Stimulated activated CD8-positive, alpha-beta memory T cell treated with anti-CD3 and anti-CD28 coated beads, Interleukin-15, amount 100 ng/mL, for 24 hours (primary cell): ENCODE data around the gene KCNT2.

Source experiments
- DNase-seq: peaks from one replicate; pipeline ENCODE4 v3.0.0-alpha.2; 2020; ENCODE audit warnings: low read depth

The KCNT2 gene

DNA sequence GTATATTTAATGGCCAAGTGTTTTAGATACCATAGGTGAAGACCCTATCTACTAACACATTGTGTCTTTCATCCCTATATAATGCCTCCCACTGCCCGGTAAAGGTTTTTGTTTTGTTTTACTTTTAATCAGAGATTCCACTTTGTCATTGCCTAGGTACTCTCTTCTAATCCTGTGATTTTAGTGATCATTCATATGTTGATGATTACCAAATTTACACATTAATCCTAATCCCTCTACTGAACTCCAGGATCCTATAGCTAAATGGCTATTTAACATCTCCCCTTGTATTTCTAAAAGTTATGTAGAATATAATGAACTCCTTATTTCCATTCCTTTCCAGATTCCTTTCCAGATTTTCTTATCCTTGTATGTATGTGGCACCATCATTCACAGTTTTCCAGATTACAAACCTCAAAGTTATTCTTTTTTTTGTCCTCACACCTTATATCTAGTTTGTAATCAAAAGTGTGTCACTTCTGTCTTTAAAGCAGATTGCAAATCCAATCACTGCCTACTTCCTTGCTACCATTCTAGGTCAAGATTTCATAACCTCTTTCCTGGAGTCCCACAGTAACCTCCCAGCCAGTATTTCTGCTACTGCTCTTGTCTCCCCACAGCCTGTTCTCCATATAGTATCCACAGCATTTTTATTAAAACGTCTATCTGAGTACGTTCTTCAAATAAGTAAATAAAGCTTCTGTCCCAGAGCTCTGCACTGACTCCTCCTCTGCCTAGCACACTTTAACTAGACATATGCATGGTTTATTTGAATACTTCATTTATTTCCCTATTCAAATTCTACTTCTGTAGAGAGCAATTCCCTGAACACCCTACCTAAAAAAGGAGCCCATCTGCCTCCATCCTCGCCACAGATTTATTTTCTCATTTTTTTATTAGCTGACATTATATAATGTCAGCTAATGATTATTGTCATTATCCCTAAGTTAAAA is 157.8 kb downstream of the KCNT2 start:
- no peak for DNase-seq

DNA sequence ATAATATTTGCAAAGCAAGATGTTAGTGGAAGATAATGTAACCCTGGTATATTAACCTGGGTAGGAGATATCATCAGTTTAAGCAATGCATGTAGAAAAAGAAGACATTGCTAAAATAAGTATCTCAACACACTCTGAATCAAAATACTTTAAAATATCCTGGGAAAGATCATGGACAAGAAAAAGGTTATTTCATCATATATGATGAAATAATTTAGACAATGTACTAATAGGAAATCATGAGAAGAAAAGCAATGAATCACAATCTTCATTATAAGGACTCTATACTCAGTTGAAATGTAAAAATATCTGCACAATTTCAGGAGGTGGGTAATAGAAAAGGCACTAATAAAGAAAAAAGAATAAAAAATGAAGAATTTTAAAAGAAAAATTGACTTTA is 158.8 kb downstream of the KCNT2 start:
- DNase-seq, result no peak

DNA sequence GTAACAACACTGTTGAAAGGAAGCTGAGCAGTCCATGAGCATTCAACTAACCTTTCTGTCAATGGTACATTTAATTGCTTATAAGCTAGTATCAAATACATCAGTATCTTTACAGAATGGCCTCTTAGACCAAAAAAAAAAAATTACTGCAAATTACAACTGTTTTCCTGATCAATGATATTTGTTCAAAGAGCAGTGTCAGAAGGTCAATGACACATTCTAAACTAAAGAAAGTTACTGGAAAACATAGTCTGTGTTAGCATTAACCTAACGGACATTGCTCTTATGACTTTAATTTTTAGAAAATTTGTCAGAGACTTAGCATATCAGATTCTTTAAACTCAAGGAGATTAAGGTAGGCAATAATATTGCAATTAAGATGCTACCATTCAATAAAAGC is 162.5 kb downstream of the KCNT2 start:
- DNase-seq, result no peak

DNA sequence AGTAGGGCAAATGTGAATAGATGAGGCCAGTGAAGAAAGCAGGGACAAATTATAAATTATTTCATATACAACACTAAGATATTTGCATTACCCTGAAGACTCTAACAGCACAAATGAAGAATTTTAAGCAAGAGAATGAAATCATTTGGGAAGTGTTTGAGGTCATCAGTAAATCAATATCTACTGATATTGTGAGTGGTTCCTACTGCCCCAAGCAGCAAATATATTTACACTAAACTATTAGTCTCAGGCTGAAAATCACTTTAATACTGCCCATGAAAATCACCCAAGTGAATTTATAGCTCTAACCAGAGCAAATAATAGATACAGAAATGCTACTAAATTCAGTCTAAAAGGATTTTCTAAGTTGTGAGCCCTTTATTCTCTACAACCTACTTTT is 163.6 kb downstream of the KCNT2 start:
- no peak for DNase-seq

DNA sequence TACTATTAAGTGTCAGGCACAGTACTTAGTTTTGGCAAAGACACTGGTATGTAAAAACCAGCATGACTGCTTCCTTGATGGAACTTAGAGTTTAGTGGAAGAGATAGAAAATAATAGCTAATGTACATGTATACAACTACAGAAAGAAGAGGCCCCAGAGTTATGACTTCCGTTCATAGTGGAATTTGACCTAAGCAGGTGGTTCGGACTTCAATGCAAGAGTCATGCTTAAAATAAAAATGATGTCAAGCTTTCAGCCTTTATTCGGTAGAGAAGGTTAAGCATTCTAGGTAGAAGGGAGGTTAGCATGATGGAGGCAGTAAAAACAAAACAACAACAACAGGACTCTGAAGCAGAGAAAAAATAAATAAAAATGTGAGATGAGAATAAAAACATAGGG is 165.9 kb downstream of the KCNT2 start:
- DNase-seq, result no peak

DNA sequence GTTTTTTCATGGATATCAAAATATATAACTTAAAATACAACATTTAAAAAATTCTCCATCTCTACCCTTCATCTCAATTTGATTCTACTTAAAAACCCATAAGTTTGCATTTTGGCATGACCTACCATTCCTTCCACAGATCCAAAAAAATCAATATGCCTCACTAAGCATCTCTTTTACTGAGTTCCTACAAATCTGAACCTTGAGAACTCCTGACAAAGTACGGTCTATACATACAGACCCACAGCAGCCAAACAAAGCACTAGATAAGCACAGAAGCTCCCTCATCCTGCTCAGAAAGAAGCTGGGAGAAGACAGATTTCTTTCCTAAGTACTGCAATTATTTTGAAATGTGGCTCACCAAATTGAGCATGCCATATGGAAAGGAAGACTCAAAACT is 167.5 kb downstream of the KCNT2 start:
- DNase-seq, result no peak

DNA sequence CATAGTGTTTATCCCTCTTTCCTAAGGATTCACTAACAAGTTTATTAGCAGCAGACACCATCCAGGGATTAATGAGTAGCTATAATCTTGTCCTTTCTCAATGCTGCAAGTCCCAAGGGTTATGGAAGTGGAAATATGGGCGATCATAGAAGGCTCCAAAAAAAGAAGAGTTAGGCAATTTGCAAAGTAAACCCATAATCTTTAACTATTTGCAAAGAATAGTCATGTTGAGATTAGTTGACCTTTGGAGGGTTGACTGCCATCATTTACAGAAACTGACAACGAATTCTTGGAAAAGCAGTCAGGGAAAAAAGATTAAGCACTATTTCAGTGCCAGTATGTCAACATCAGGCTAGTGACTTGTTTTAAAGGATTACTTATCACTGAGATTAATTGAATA is 169.9 kb downstream of the KCNT2 start:
- DNase-seq, result no peak

DNA sequence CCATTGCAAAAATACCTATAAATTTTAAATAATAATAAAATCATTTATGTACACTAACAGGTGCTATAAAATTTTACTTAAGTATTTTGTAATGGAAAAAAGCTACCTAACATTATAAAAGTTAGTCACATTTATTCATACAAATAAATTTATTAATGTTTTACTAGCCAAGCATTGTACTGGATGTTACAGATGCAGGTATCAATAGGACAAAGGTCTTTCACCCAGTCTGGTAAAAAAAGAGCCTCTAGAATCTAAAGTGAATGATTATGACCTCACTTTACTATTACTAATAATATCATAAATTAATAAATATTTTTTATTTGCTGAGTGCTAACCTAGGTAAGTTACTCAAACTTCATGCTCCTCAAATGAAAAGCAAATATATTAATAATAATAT is 170.6 kb downstream of the KCNT2 start:
- no peak for DNase-seq

DNA sequence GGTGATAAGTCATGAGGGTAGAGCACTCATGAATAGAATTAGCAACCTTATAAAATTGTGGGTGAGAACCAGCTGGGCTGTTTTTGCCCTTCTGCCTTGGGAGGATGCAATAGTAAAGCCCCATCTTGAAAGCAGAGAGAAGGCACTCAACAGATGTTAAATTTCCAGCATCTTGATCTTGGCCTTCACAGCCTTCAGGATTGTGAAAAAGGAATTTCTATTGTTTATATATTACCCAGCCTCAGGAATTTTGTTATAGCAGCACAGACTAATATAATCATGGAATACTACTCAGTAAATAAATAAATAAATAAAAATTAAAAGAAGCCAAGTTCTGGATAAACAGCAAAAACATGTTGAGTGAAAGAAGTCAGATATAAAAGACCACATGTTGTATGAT is 175.2 kb downstream of the KCNT2 start:
- no peak for DNase-seq

DNA sequence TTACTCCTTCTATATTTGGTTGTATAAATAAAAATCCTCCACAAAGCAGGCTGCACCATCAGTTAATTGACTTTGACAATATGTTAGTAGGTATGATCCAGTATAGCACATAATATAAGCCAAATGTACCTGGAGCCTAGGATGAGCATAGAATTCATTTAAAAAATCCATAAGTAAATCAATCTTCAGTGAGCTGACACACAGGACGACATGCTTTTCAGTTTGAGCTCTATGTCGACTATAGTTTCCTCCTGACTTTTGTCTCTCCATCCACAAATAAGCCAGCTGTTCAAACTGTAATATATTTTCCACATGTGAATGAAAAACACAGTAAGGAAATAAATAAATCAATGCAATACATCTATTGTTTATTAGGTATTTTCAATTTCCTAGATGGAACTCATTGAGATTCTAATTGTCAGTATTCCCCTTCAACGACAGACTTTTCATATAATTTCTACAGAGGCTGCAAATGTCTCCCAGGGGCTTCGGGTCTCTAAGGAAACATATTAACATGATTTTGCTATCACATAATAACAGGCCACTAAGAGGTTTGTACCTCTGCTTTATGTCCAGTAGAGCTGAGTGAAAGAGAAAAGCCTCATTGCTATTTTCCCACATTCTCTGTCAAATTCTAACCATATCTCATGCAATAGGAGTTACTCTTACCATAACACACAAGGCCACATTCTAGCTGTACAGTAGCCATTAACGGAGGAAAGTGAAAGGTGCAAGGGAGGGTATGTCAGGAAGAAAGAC is 180.1 kb downstream of the KCNT2 start:
- DNase-seq, result no peak

DNA sequence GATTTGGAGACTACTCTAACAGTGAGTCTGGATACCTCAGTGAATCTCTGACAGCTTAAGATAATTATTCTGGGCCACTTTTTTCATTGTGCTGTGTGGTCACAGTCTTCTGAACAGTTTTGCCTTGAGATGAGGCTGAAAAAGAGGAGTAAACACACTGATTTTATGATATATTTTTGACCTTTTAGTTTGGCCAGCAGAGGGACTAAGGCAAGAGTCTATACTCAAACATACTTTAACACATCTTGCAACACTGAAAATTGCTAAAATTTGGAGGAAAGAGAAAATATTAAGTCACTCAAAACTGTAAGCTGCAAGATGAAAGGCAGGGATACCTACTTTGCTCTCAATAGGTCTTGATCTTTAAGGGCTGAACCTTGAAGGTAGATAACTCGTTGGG is 182.7 kb downstream of the KCNT2 start:
- no peak for DNase-seq

DNA sequence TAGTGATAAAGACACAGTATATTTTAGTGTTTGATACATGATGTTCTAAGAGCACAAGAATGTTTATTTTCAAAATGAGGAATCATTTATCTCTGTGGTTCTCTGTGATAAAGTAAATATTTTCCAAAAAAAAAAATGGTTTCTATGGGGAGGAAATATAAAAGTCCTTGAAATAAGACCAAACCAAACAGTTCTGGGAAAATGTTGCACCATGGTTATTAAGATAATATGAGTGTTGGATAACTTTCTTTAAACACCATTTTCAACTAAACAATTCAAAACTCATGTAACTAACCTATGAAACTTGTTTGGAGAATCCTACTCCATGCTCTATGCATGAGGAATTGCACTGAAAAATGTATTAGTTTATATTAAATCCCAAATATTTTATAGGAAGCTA is 184.6 kb downstream of the KCNT2 start:
- no peak for DNase-seq

DNA sequence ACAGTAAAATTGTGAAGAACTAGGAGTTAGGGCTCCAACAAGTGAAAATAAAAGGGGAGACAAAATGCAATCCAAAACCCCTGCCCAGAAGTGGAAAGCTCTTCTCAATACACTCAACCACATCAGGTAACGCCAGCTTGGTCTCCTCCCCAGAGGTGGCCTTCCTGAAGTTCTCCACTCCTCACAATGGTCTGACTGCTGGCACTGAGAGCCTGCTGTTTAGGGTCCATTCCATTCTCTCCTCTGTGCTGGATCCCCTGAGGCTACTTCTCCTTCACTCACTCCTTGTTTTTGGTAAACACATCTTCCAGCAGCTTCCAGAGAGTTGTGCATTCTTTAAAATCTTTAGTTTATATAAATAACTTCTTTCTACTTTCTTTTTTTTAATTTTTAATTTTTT is 189.5 kb downstream of the KCNT2 start:
- no peak for DNase-seq

DNA sequence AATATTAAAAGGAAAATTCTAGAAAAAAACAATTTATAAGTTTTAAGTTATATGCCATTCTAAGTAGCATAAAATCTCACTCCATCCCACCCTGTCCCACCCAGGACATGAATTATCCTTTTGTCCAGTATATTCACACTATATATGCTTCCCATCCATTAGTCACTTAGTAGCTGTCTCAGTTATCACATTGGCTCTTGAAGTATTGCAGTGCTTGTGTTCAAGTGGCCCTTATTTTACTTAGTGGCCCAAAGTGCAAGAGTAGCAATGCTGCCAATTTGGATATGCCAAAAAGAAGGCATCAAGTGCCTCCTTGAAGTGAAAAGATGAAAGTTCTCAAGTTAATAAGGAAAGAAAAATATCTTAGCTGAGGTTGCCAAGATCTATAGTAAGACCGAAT is 192.3 kb downstream of the KCNT2 start:
- DNase-seq, result no peak

DNA sequence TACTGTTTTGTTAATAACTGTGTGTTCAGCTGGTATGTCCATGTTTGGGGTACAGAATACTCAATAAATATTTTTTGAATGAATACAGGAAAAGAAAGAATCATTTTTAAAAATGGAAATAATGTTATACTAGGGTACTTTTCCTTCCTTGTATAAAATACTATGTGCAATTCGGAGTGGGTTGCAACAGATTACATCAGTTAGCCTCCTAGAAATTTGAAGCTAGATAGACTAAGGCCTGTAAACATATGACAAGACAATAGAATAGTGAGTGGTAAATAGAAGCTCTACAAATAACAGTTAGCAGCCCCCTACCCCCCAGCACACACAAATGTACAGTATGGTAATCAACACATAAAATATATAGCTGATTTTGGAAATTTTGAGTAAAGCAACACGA is 195.9 kb downstream of the KCNT2 start:
- no peak for DNase-seq

DNA sequence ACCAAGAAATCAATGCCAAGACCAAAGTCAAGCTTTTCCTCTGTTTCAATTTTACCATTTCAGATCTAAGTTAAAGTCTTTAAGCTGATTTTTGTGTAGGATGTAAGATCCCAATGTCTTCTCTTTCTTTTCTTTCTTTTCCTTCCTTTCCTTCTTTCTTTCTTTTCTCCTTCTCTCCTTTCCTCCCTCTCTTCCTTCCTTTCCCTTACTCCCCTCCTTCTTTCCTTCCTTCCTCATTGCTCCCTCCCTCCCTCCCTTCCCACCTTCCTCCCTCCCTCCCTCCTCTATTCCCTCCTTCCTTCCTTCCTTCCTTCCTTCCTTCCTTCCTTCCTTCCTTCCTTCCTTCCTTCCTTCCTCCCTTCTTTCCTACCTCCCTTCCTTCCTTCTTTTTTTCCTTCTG is 197.5 kb downstream of the KCNT2 start:
- no peak for DNase-seq

DNA sequence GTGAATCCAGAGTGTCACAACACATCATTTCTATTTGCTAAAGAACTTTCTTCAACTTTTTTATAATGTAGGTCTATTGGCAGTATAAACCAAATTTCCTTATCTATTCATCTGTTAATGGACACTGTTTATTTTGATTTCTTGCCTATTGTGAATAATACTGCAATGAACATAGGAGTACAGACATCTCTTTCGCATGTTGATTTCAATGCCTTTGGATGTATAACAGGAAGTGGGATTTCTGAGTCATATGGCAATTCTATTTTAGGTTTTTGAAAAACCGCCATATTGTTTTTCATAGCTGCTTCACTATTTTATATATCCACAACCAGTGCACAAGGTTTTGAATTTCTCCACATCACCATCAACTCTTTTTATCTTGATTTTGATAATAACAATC is 198.7 kb downstream of the KCNT2 start:
- DNase-seq, result no peak

DNA sequence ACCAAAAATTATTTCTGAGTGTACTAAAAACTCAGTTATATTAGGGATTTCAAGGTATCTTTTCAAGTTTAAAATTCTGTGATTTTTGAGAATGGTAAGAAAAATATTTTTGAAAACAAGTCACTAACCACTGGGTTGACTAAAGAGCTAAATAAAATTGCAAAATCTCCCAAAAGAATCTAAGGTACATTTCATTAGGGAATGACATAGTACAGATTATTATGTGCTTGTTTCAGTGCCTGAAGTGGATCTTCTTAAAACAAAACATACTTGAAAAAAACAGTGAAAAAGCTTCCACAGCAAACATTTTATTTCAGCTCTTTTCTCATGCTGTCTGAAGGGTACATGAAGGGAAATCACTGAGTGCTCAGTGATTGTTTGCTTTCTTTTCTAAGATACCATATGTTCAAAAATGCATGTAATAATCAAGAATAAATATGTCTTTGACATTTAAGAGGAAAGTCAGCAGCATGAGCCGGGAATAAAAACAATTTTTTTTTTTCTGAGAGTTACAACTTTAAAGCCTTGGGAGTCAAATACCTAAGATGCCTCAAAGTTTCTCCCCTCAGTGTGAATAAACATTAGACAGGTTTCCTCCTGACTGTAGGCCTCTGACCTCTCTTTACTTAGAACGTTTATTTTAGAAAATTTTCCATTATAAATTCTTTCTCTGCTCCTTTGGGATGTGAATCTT is 200.7 kb downstream of the KCNT2 start:
- no peak for DNase-seq

DNA sequence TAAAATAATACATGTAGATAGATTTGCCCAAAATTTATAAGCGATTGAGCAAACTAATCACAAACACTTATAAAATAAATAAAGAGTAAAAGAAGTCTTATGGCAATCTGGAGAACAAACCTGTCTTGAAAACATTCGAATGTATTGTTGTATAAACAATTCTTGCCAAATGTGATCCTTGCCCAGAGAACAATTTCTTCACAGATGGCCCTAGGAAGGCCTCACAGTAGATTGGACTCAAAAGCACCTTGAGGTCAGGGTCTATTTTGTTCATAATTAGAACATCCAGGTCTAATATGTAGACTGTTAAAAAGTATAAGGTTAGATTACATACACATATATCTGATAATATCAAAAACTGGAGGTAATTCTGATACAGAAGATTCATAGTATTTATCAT is 202.4 kb downstream of the KCNT2 start:
- no peak for DNase-seq

DNA sequence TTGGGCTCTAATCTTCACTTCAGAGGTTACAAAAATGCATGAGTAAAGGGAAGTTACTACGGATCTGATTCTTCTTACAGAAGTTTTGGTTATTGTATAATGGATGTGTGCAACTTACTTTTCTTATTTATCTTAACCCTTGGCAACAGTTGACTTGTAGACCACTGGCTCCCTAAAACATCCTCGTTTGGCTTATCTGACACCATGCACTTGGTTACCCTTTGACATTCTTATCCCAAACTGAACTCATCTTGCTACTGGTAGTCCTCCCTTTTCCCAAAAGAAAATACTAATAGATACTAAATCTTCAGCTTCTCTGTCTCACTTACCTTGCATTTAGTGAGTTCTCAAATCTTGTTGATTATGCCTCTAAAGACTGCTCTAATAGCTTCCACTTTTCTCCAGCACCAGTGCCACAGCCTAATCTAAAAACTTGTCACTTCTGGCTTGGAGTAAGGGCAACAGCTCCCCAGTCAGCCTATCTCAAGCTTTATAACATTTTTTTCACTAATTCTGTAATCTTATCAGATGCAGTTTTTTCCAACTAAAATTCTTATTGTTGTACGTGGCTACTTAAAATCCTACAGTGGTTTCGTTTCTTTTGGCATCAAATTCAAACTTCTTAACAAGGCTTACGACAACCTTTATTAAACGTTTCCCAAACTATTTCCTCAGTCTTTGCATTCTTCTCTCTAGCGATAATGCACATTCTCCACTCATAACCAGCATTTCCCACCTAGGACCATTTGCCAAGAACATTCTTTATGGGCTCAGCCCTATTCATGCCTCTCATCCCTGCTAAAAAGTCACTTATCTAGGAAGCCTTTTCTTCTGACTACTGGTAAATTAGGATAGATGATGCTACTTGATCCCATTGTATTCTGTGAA is 204.2 kb downstream of the KCNT2 start:
- DNase-seq, result no peak

DNA sequence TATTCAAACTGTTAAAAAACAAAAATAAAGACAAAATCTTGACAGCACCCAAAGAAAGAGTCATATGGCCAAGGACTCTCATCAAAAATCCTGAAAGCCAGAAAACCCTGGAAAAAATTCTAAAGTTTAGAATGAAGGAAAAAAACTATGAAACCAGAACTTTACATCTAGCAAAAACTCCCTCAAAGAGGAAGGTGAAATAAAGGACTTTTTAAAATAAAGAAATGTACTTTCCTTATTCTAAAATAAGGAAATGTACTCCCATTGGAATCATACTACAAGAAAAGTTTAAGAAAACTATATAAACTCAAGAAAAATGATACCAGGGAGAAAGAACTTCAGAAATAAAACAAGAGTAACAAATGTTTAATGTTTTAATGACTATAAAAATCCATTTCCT is 206.3 kb downstream of the KCNT2 start:
- DNase-seq, result no peak

DNA sequence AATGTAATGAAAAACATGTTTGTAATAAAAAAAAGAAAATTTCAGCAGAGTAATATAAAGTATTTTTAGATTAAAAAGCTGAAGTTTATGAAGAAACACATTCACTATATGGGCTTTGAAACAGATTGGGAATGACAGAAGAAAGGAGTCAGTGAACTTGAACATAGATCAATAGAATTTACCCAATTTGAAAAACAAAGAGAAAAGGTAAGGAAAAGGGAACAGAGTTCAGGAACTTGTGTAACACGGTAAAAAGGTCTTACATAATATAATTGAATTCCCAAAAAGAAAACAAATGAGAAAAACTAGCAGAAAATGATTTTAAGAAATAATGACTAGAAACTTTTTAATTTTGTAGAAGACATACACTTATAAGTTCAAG is 206.8 kb downstream of the KCNT2 start:
- no peak for DNase-seq
